Stimulated activated CD8-positive, alpha-beta memory T cell treated with anti-CD3 and anti-CD28 coated beads, Interleukin-7, amount 100 ng/mL, for 24 hours (primary cell): Measurements from ENCODE around the gene IL11.

ENCODE experiments used
- DNase-seq: peaks from one replicate; pipeline ENCODE4 v3.0.0-alpha.2; 2020; ENCODE audit warnings: low read depth

Gene IL11

GRCh38 chr19:55324662-55325061 is 45.6 kb downstream of the IL11 start:
- DNase-seq: no peak

DNA sequence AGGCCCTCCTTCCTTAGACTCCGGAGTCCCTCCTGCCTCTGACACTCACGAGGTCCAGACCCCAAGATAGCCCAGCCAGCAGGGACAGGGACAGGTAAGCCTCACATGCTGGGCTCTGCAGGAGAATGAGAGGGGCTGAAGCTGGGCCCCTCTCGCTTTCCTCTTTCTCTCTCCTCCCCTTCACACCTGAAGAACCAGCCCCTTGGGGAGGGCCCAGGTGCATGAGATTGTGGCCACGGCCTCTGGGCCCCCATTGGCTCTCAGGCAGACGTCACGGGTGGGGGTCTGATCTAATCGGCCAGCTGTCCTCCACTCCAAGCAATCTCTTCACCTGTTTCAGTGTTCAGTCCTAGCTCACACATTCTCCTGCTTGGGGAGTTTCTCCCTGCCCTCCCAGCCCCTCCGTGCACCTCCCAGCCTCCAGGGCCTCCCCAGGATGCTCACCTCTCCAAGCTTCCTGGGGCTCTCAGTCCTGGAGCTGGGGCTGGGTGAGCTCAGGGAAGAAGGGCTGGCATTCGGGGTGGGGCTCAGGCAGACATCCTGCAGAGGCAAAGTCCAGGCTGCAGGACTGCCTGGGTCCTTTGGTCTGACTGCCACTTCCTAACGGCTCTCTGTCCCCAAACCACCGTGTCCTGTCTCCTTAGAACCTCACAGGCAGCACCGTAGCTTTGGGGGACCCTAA is 47.9 kb downstream of the IL11 start:
- DNase-seq: no peak

GRCh38 chr19:55321466-55322137 is 48.7 kb downstream of the IL11 start:
- no peak for DNase-seq

GRCh38 chr19:55320844-55321419 is 49.3 kb downstream of the IL11 start:
- DNase-seq: no peak

- DNase-seq: no peak
These were observed 50.5 kb downstream of the IL11 start for GRCh38 chr19:55319785-55320184.

- DNase-seq: no peak
These were observed 53.6 kb downstream of the IL11 start for GRCh38 chr19:55316646-55317045.

GRCh38 chr19:55315956-55316525 is 54.2 kb downstream of the IL11 start:
- DNase-seq: no peak

DNA sequence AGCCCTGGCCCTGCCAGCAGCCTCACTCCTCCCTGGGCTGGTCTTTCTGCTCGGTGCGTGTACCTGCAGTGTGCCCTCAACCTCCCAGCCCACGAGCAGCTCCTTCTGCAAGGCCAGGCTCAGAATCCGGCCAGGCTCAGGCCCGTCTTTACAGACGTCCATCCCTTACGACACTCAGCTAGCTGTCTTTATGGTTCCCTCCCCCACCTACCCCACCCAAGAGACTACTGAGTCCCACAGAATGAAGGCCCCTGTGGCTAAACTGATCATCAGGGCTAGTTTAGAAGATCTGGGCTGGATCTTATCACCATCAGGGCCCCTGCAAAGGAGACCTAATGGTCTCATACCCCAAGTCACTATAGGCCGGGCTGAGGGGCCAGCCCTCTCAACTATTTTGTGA is 55.9 kb downstream of the IL11 start:
- no peak for DNase-seq
